Naive B cell (primary cell): ENCODE results near the gene ARHGEF6. TPM values are rescaled to one million over a fixed set of nuclear protein-coding genes. Genes with fewer than 3 reads are reported as not detected.
A peak's percentile ranks its signal among the peaks of the same experiment; 100 is the strongest.

Experiments
- ATAC-seq, 2 donors: fragments of 150-1000 bp; cut with Tn5 transposase; 2 replicates each; pipeline ENCODE4 v1.10.0; 2021; ENCODE audit warnings: low read depth in 2 of 2, mild to moderate bottlenecking in 2 of 2, moderate library complexity in 2 of 2
- DNase-seq: peaks from one replicate; pipeline ENCODE4 v3.0.0; 2022
- H3K27ac Mint-ChIP-seq, 6 donors: one replicate each; pipeline ENCODE4 v1.8.0; 2020 to 2022; ENCODE audit warnings: mild to moderate bottlenecking in 6 of 6, mixed read lengths in 6 of 6, moderate library complexity in 5 of 6, inconsistent platforms in 2 of 6
- H3K27me3 Mint-ChIP-seq, 3 donors: one replicate each; pipeline ENCODE4 v1.8.0; 2021 to 2022; ENCODE audit warnings: mixed read lengths in 3 of 3, mild to moderate bottlenecking in 1 of 3
- H3K36me3 Mint-ChIP-seq, 2 donors: one replicate each; pipeline ENCODE4 v1.8.0; 2020 to 2022; ENCODE audit warnings: mixed read lengths in 2 of 2, inconsistent platforms in 1 of 2, mild to moderate bottlenecking in 1 of 2
- H3K4me1 Mint-ChIP-seq, 3 donors: one replicate each; pipeline ENCODE4 v1.8.0; 2020 to 2022; ENCODE audit warnings: mixed read lengths in 3 of 3, inconsistent platforms in 1 of 3, mild to moderate bottlenecking in 1 of 3, moderate library complexity in 1 of 3
- H3K4me3 Mint-ChIP-seq, 8 donors: one replicate each; pipeline ENCODE4 v1.8.0; 2020 to 2022; ENCODE audit warnings: mild to moderate bottlenecking in 8 of 8, mixed read lengths in 8 of 8, moderate library complexity in 8 of 8, inconsistent platforms in 2 of 8
- H3K9me3 Mint-ChIP-seq, 7 donors: one replicate each; pipeline ENCODE4 v1.8.0; 2020 to 2022; ENCODE audit warnings: mixed read lengths in 7 of 7, mild to moderate bottlenecking in 5 of 7, inconsistent platforms in 2 of 7, moderate library complexity in 1 of 7
- polyA plus RNA-seq, 6 donors: library from polyadenylated mRNA; unstranded; fragments of 300-500 nt; fragmentation: Illumina TruSeq; gene quantifications; one replicate each; pipeline ENCODE4 v1.2.3, GENCODE V29; 2021; ENCODE audit warnings: low read depth in 6 of 6

Gene ARHGEF6
- polyA plus RNA-seq, 6 donors from 2014 or later: 43.9 to 57.0 (median 51.4) TPM

- H3K36me3 Mint-ChIP-seq: no peaks in the 10 kb centered on the region
- ATAC-seq (no peak), DNase-seq (no peak)
- H3K27me3 Mint-ChIP-seq: no peaks in the 10 kb centered on the region
- H3K4me1 Mint-ChIP-seq: peaks cover 21 to 39% (median 28%) of the 10 kb centered on the region in 3 donors
- no peak overlapping the region for H3K4me3 Mint-ChIP-seq
- peaks cover 0 to 5% (median 0%) of the 10 kb centered on the region in 7 donors for H3K9me3 Mint-ChIP-seq
- H3K27ac Mint-ChIP-seq: peak overlapping the region in 1 of 6 donors; percentile 53
These were observed 28.4 kb downstream of the ARHGEF6 start for GRCh38 chrX:136752346-136752745.

GRCh38 chrX:136750364-136750763 is 30.4 kb downstream of the ARHGEF6 start:
- peaks cover 28 to 47% (median 44%) of the 10 kb centered on the region in 3 donors for H3K4me1 Mint-ChIP-seq
- peaks cover 0 to 5% (median 0%) of the 10 kb centered on the region in 7 donors for H3K9me3 Mint-ChIP-seq
- ATAC-seq (no peak), DNase-seq (no peak)
- no peaks in the 10 kb centered on the region for H3K27me3 Mint-ChIP-seq
- H3K36me3 Mint-ChIP-seq: no peaks in the 10 kb centered on the region
- no peak overlapping the region for H3K27ac Mint-ChIP-seq
- no peak overlapping the region for H3K4me3 Mint-ChIP-seq

GRCh38 chrX:136747003-136747986 is 33.4 kb downstream of the ARHGEF6 start:
- Mint-ChIP-seq H3K27me3 (no peaks in the 10 kb centered on the region), H3K4me1 (peaks cover 32 to 59% (median 41%) of the 10 kb centered on the region in 3 donors), H3K9me3 (peaks cover 0 to 5% (median 0%) of the 10 kb centered on the region in 7 donors), H3K36me3 (no peaks in the 10 kb centered on the region), H3K27ac (peak overlapping the region; percentile 77 to 97 (median 94)), H3K4me3 (peak overlapping the region; percentile 46 to 87 (median 73))
- peak; percentile 32 for DNase-seq
- ATAC-seq: peak; percentile 77 to 81

- H3K27ac Mint-ChIP-seq: peak overlapping the region; percentile 75 to 89 (median 84)
- no peaks in the 10 kb centered on the region for H3K36me3 Mint-ChIP-seq
- H3K27me3 Mint-ChIP-seq: no peaks in the 10 kb centered on the region
- ATAC-seq: no peak
- peak overlapping the region in 6 of 8 donors; percentile 7 to 51 (median 31) for H3K4me3 Mint-ChIP-seq
- H3K4me1 Mint-ChIP-seq: peaks cover 28 to 59% (median 39%) of the 10 kb centered on the region in 3 donors
- no peak for DNase-seq
- peaks cover 0 to 5% (median 0%) of the 10 kb centered on the region in 7 donors for H3K9me3 Mint-ChIP-seq
These were observed 35.2 kb downstream of the ARHGEF6 start for GRCh38 chrX:136745215-136746173.

- Mint-ChIP-seq H3K9me3 (peaks cover 0 to 3% (median 0%) of the 10 kb centered on the region in 7 donors), H3K4me1 (peaks cover 20 to 48% (median 35%) of the 10 kb centered on the region in 3 donors), H3K4me3 (peak overlapping the region in 4 of 8 donors; percentile 19 to 34 (median 21)), H3K36me3 (peaks cover 0 to 5% of the 10 kb centered on the region in 2 donors), H3K27me3 (no peaks in the 10 kb centered on the region), H3K27ac (peak overlapping the region in 2 of 6 donors; percentile 77 to 90)
- ATAC-seq: peak; percentile 54 to 66
- no peak for DNase-seq
These were observed 37.9 kb downstream of the ARHGEF6 start for GRCh38 chrX:136742721-136743379.

- peak overlapping the region in 1 of 6 donors; percentile 3 for H3K27ac Mint-ChIP-seq
- no peak overlapping the region for H3K4me3 Mint-ChIP-seq
- ATAC-seq: no peak
- H3K36me3 Mint-ChIP-seq: peaks cover 0 to 12% of the 10 kb centered on the region in 2 donors
- H3K4me1 Mint-ChIP-seq: peaks cover 16 to 43% (median 23%) of the 10 kb centered on the region in 3 donors
- no peaks in the 10 kb centered on the region for H3K27me3 Mint-ChIP-seq
- DNase-seq: no peak
- H3K9me3 Mint-ChIP-seq: peaks cover 0 to 4% (median 0%) of the 10 kb centered on the region in 7 donors
These were observed 42.5 kb downstream of the ARHGEF6 start for GRCh38 chrX:136738049-136738729.

- Mint-ChIP-seq H3K27ac (peak overlapping the region in 1 of 6 donors; percentile 7), H3K4me3 (peak overlapping the region in 2 of 8 donors; percentile 13 to 40), H3K27me3 (no peaks in the 10 kb centered on the region), H3K9me3 (peaks cover 0 to 2% (median 0%) of the 10 kb centered on the region in 7 donors), H3K36me3 (peaks cover 0 to 12% of the 10 kb centered on the region in 2 donors), H3K4me1 (peaks cover 16 to 35% (median 23%) of the 10 kb centered on the region in 3 donors)
- ATAC-seq (no peak), DNase-seq (no peak)
These were observed 44.0 kb downstream of the ARHGEF6 start for GRCh38 chrX:136736690-136737089.

GRCh38 chrX:136735601-136736000 is 45.1 kb downstream of the ARHGEF6 start:
- peak overlapping the region in 1 of 6 donors; percentile 1 for H3K27ac Mint-ChIP-seq
- H3K4me1 Mint-ChIP-seq: peaks cover 16 to 35% (median 23%) of the 10 kb centered on the region in 3 donors
- peak overlapping the region; percentile 2 to 71 (median 28) for H3K4me3 Mint-ChIP-seq
- H3K9me3 Mint-ChIP-seq: peaks cover 0 to 2% (median 0%) of the 10 kb centered on the region in 7 donors
- peak; percentile 32 to 58 for ATAC-seq
- peaks cover 7 to 15% of the 10 kb centered on the region in 2 donors for H3K36me3 Mint-ChIP-seq
- no peaks in the 10 kb centered on the region for H3K27me3 Mint-ChIP-seq
- no peak for DNase-seq

- Mint-ChIP-seq H3K4me1 (peaks cover 12 to 35% (median 12%) of the 10 kb centered on the region in 3 donors), H3K27me3 (no peaks in the 10 kb centered on the region), H3K9me3 (peaks cover 0 to 2% (median 0%) of the 10 kb centered on the region in 7 donors), H3K27ac (no peak overlapping the region), H3K4me3 (no peak overlapping the region), H3K36me3 (peaks cover 7 to 15% of the 10 kb centered on the region in 2 donors)
- no peak for ATAC-seq
- no peak for DNase-seq
These were observed 47.1 kb downstream of the ARHGEF6 start for GRCh38 chrX:136733613-136734012.

GRCh38 chrX:136731798-136732197 is 48.9 kb downstream of the ARHGEF6 start:
- H3K9me3 Mint-ChIP-seq: no peaks in the 10 kb centered on the region
- no peaks in the 10 kb centered on the region for H3K27me3 Mint-ChIP-seq
- no peak for DNase-seq
- no peak overlapping the region for H3K4me3 Mint-ChIP-seq
- no peak overlapping the region for H3K27ac Mint-ChIP-seq
- no peak for ATAC-seq
- peaks cover 23 to 39% (median 23%) of the 10 kb centered on the region in 3 donors for H3K4me1 Mint-ChIP-seq
- peaks cover 7 to 11% of the 10 kb centered on the region in 2 donors for H3K36me3 Mint-ChIP-seq

- H3K4me3 Mint-ChIP-seq: no peak overlapping the region
These were observed 49.4 kb downstream of the ARHGEF6 start for GRCh38 chrX:136731207-136731782.

More at GRCh38 chrX:136731207-136731782, 49.4 kb downstream of the ARHGEF6 start:
- H3K4me1 Mint-ChIP-seq: peaks cover 25 to 38% (median 28%) of the 10 kb centered on the region in 3 donors
- no peaks in the 10 kb centered on the region for H3K9me3 Mint-ChIP-seq
- ATAC-seq (no peak), DNase-seq (no peak)
- H3K36me3 Mint-ChIP-seq: peaks cover 7 to 11% of the 10 kb centered on the region in 2 donors
- no peak overlapping the region for H3K27ac Mint-ChIP-seq
- no peaks in the 10 kb centered on the region for H3K27me3 Mint-ChIP-seq
